ENCODE results near the gene LIPC.

DNA sequence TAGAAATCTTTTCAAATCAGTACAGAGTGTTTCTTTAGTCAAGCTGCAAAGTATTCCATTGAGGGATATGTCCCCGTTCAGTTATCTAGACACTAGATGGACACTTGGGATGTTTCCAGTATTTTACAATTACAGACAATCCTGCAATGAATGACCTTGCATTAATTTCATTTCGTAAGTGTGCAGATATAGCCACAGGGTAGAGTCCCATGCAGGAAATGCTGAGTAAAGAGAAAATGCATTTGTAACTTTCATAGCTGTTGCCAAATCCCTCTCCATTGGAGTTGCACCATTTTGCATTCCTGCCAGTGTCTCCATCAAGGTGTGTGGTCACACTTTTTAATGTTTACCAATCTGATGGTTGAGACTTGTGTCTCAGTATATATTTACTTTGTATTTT lies 92.5 kb downstream of the LIPC start:
- TF ChIP-seq, protein P1, sequence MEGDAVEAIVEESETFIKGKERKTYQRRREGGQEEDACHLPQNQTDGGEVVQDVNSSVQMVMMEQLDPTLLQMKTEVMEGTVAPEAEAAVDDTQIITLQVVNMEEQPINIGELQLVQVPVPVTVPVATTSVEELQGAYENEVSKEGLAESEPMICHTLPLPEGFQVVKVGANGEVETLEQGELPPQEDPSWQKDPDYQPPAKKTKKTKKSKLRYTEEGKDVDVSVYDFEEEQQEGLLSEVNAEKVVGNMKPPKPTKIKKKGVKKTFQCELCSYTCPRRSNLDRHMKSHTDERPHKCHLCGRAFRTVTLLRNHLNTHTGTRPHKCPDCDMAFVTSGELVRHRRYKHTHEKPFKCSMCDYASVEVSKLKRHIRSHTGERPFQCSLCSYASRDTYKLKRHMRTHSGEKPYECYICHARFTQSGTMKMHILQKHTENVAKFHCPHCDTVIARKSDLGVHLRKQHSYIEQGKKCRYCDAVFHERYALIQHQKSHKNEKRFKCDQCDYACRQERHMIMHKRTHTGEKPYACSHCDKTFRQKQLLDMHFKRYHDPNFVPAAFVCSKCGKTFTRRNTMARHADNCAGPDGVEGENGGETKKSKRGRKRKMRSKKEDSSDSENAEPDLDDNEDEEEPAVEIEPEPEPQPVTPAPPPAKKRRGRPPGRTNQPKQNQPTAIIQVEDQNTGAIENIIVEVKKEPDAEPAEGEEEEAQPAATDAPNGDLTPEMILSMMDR (IDR thresholded peaks at IDR 0.05) = no peak
- no peak for TF ChIP-seq ZFX (IDR thresholded peaks at IDR 0.05; ENCODE audit: borderline replicate concordance)
